Measurements from ENCODE around the gene OSBPL2.

GRCh38 chr20:62197311-62197710 lies 41.0 kb upstream of the OSBPL2 start:
- TF ChIP-seq NR3C1 (CRISPR knock-in tag; conservative IDR thresholded peaks at IDR 0.05; ENCODE audit: low read depth) (no peak), ATF1 (CRISPR knock-in tag; IDR thresholded peaks at IDR 0.05) (no peak)

All from WTC11 (cell line).